H1 (cell line): ENCODE data around the gene VSIG10L. TPM values are rescaled to one million over a fixed set of nuclear protein-coding genes. Genes with fewer than 3 reads are reported as not detected.

Source experiments
- CTCF ChIA-PET: fragments of 300-600 bp; sonication (Branson Sonifier 250); formaldehyde crosslinking; loops from one replicate; lab custom pipeline; 2021; ENCODE audit not compliant: partially characterized antibody; lab: Charles Lee
- POLR2A ChIA-PET: fragments of 300-600 bp; sonication (Branson Sonifier 250); formaldehyde crosslinking; loops from one replicate; lab custom pipeline; 2021; ENCODE audit warnings: inconsistent platforms; ENCODE audit not compliant: partially characterized antibody; lab: Charles Lee
- DNase-seq, 2 experiments: peaks; one replicate each; pipeline versions ENCODE4 v3.0.0 to v3.0.0-alpha.2; 2010 to 2022; ENCODE audit warnings: low spot score in 2 of 2, low read depth in 1 of 2, mixed read lengths in 1 of 2
- FAIRE-seq: peaks from 2 replicates; lab custom pipeline; 2011; peaks lifted over from hg19 to GRCh38; lab: Jason Lieb, UNC
- H2AFZ ChIP-seq: 2 replicates; pipeline ENCODE4 v1.8.1; 2012; ENCODE audit warnings: low read length, inconsistent platforms
- H2AK5ac ChIP-seq: 2 replicates; pipeline ENCODE4 v1.6.1; 2013; ENCODE audit warnings: low read depth, low read length
- H2BK120ac ChIP-seq: replicated peaks from 2 replicates; pipeline ENCODE3; 2013; ENCODE audit warnings: low read depth, low read length, inconsistent platforms
- H2BK12ac ChIP-seq: 2 replicates; pipeline ENCODE4 v1.6.1; 2013; ENCODE audit warnings: low read depth, low read length
- H2BK15ac ChIP-seq: 2 replicates; pipeline ENCODE4 v1.6.1; 2013; ENCODE audit warnings: low read length
- H2BK20ac ChIP-seq: 2 replicates; pipeline ENCODE4 v1.6.1; 2013; ENCODE audit warnings: low read length
- H2BK5ac ChIP-seq: 2 replicates; pipeline ENCODE4 v1.6.1; 2013; ENCODE audit warnings: low read depth, low read length
- H3K14ac ChIP-seq: 2 replicates; pipeline ENCODE4 v1.6.1; 2013; ENCODE audit warnings: inconsistent platforms; ENCODE audit not compliant: insufficient read length
- H3K18ac ChIP-seq: 2 replicates; pipeline ENCODE4 v1.6.1; 2013; ENCODE audit warnings: low read length; ENCODE audit errors: extremely low read depth
- H3K23ac ChIP-seq: 2 replicates; pipeline ENCODE4 v1.6.1; 2013; ENCODE audit warnings: inconsistent platforms; ENCODE audit not compliant: insufficient read length
- H3K23me2 ChIP-seq: 2 replicates; pipeline ENCODE4 v1.6.1; 2013; ENCODE audit warnings: low read depth, low read length
- H3K27ac ChIP-seq: 2 replicates; pipeline ENCODE4 v1.6.1; 2011; ENCODE audit warnings: low read depth, low read length, inconsistent platforms
- H3K27me3 ChIP-seq, 4 experiments: replicated peaks in 1 of 4; 1 replicate in 1 of 4; 2 replicates in 3 of 4; pipeline versions ENCODE4 v1.6.1 to v1.8.1; 2011 to 2013; ENCODE audit warnings: low read length in 3 of 4, mild to moderate bottlenecking in 3 of 4, inconsistent platforms in 2 of 4, mixed read lengths in 2 of 4, moderate library complexity in 1 of 4; ENCODE audit not compliant: control insufficient read depth in 3 of 4, insufficient read depth in 3 of 4; ENCODE audit errors: extremely low read depth in 1 of 4
- H3K36me3 ChIP-seq, 4 experiments: 2 replicates each; pipeline versions ENCODE4 v1.6.1 to v1.8.1; 2011 to 2013; ENCODE audit warnings: mild to moderate bottlenecking in 4 of 4, low read length in 3 of 4, moderate library complexity in 2 of 4, control low read depth in 1 of 4, inconsistent platforms in 1 of 4; ENCODE audit not compliant: insufficient read depth in 4 of 4, control insufficient read depth in 2 of 4
- H3K4ac ChIP-seq: replicated peaks from 2 replicates; pipeline ENCODE3; 2013; ENCODE audit warnings: low read length, low read depth, mixed read lengths, inconsistent platforms; ENCODE audit not compliant: insufficient read length
- H3K4me1 ChIP-seq, 4 experiments: replicated peaks in 1 of 4; 1 replicate in 1 of 4; 2 replicates in 3 of 4; pipeline versions ENCODE4 v1.6.1 to v1.8.1; 2011 to 2013; ENCODE audit warnings: low read length in 3 of 4, inconsistent platforms in 2 of 4, mixed read lengths in 1 of 4; ENCODE audit not compliant: insufficient read depth in 4 of 4, control insufficient read depth in 3 of 4
- H3K4me2 ChIP-seq, 2 experiments: 2 replicates each; pipeline versions ENCODE4 v1.6.1 to v1.8.1; 2011 to 2013; ENCODE audit warnings: low read depth in 2 of 2, low read length in 2 of 2, control low read depth in 1 of 2, inconsistent platforms in 1 of 2, mild to moderate bottlenecking in 1 of 2; ENCODE audit not compliant: insufficient read depth in 1 of 2
- H3K4me3 ChIP-seq, 4 experiments: fragments of 200-600, 300-600 bp in 1 of 4; sonication (generic), shearing (Covaris generic), sonication (Bioruptor Twin) in 1 of 4; 2 replicates each; pipeline versions ENCODE4 v1.5.1 to v1.8.1; 2011 to 2016; ENCODE audit warnings: low read length in 4 of 4, low read depth in 3 of 4, control low read depth in 2 of 4, inconsistent platforms in 2 of 4, mild to moderate bottlenecking in 2 of 4, mixed read lengths in 1 of 4, moderate library complexity in 1 of 4; ENCODE audit not compliant: insufficient read depth in 2 of 4; ENCODE audit errors: extremely low read depth in 1 of 4
- H3K56ac ChIP-seq: replicated peaks from 2 replicates; pipeline ENCODE3; 2013; ENCODE audit warnings: low read depth, mild to moderate bottlenecking, mixed read lengths, low read length, inconsistent platforms; ENCODE audit not compliant: insufficient read length
- H3K79me1 ChIP-seq: 2 replicates; pipeline ENCODE4 v1.6.1; 2013; ENCODE audit warnings: low read depth, low read length, control low read depth
- H3K79me2 ChIP-seq, 2 experiments: 2 replicates each; pipeline versions ENCODE4 v1.6.1 to v1.8.1; 2012 to 2013; ENCODE audit warnings: low read length in 2 of 2, mild to moderate bottlenecking in 2 of 2, inconsistent platforms in 1 of 2; ENCODE audit not compliant: insufficient read depth in 2 of 2, control insufficient read depth in 1 of 2
- H3K9ac ChIP-seq, 4 experiments: replicated peaks in 1 of 4; 1 replicate in 1 of 4; 2 replicates in 3 of 4; pipeline versions ENCODE4 v1.6.1 to v1.8.1; 2011 to 2013; ENCODE audit warnings: low read depth in 3 of 4, low read length in 3 of 4, control low read depth in 2 of 4, mild to moderate bottlenecking in 2 of 4, moderate library complexity in 2 of 4, inconsistent platforms in 1 of 4; ENCODE audit errors: extremely low read depth in 1 of 4
- H3K9me3 ChIP-seq, 2 experiments: 2 replicates each; pipeline versions ENCODE4 v1.6.1 to v1.8.1; 2012 to 2013; ENCODE audit warnings: mild to moderate bottlenecking in 2 of 2, moderate library complexity in 2 of 2, control low read depth in 1 of 2, inconsistent platforms in 1 of 2, low read depth in 1 of 2, low read length in 1 of 2, mixed read lengths in 1 of 2; ENCODE audit not compliant: insufficient read depth in 2 of 2
- H4K20me1 ChIP-seq, 2 experiments: replicated peaks in 1 of 2; 2 replicates each; pipeline versions ENCODE3 to v1.8.1; 2011 to 2013; ENCODE audit warnings: inconsistent platforms in 2 of 2, low read length in 2 of 2, mild to moderate bottlenecking in 1 of 2; ENCODE audit not compliant: insufficient read depth in 2 of 2, control insufficient read depth in 1 of 2
- H4K5ac ChIP-seq: 2 replicates; pipeline ENCODE4 v1.6.1; 2013; ENCODE audit warnings: low read length, low read depth, mixed read lengths, inconsistent platforms; ENCODE audit not compliant: insufficient read length
- H4K8ac ChIP-seq: 2 replicates; pipeline ENCODE4 v1.8.0; 2013; ENCODE audit warnings: mild to moderate bottlenecking, moderate library complexity, low read length, inconsistent platforms; ENCODE audit not compliant: insufficient read depth; ENCODE audit errors: extremely low read depth
- H4K91ac ChIP-seq: replicated peaks from 2 replicates; pipeline ENCODE3; 2013; ENCODE audit warnings: low read length, mixed read lengths, inconsistent platforms; ENCODE audit not compliant: insufficient read length
- KDM1A ChIP-seq: fragments of 200-600, 300-600 bp; sonication (generic); IDR thresholded peaks from 2 replicates; pipeline ENCODE4 v1.7.1; 2016; ENCODE audit warnings: mild to moderate bottlenecking, low read length, borderline replicate concordance
- KDM5A ChIP-seq: fragments of 200-600 bp; IDR thresholded peaks from 2 replicates; pipeline ENCODE4 v1.7.1; 2012; ENCODE audit warnings: mild to moderate bottlenecking, low read length, inconsistent platforms, mixed read lengths
- SRF ChIP-seq: IDR thresholded peaks from 2 replicates; pipeline ENCODE4 v1.6.1; 2011; ENCODE audit warnings: mild to moderate bottlenecking, low read depth, low read length, moderate library complexity
- TCF12 ChIP-seq: IDR thresholded peaks from 2 replicates; pipeline ENCODE4 v1.6.1; 2011; ENCODE audit warnings: low read depth, mild to moderate bottlenecking, low read length
- WGBS, 2 experiments: shearing (Covaris generic) in 1 of 2; methylation state at CpG; one replicate each; pipeline versions ENCODE4 v1.1.6 to v1.1.7; 2013 to 2015; ENCODE audit warnings: low lambda C conversion rate in 2 of 2, mixed read lengths in 2 of 2, inconsistent platforms in 1 of 2, low coverage in 1 of 2, missing lambda C conversion rate in 1 of 2; ENCODE audit not compliant: insufficient replicate concordance in 2 of 2, insufficient coverage in 1 of 2, insufficient read length in 1 of 2; ENCODE audit errors: extremely low coverage in 1 of 2, missing lambda C conversion rate in 1 of 2; 5-methylcytosine and 5-hydroxymethylcytosine counted together
- polyA plus RNA-seq, 7 experiments: library from polyadenylated mRNA; depleted of rRNA in 3 of 7; stranded (reverse) in 5 of 7; unstranded in 2 of 7; fragments of >200 nt in 5 of 7; fragments of 200-250 nt in 2 of 7; gene quantifications; 1 replicate in 5 of 7; 2 replicates in 1 of 7; 4 replicates in 1 of 7; pipeline versions ENCODE4 v1.2.1 to v1.2.3, GENCODE V29; 2011 to 2013; ENCODE audit warnings: missing spikeins in 2 of 7, mixed read lengths in 2 of 7
- total RNA-seq: library from RNA; stranded (reverse); fragmentation: NEBNext Ultra II Directional; extraction: Animal tissue kit (Norgen Biotek cat#: 25700); gene quantifications from 2 replicates; pipeline ENCODE4 v1.2.1, GENCODE V29; 2021

The VSIG10L gene
- total and polyA plus RNA-seq, 2 of the 8 experiments (the other 6 are each of a cell fraction or from before 2014, with no cell fraction given) = 10.3 to 10.4 TPM

DNA sequence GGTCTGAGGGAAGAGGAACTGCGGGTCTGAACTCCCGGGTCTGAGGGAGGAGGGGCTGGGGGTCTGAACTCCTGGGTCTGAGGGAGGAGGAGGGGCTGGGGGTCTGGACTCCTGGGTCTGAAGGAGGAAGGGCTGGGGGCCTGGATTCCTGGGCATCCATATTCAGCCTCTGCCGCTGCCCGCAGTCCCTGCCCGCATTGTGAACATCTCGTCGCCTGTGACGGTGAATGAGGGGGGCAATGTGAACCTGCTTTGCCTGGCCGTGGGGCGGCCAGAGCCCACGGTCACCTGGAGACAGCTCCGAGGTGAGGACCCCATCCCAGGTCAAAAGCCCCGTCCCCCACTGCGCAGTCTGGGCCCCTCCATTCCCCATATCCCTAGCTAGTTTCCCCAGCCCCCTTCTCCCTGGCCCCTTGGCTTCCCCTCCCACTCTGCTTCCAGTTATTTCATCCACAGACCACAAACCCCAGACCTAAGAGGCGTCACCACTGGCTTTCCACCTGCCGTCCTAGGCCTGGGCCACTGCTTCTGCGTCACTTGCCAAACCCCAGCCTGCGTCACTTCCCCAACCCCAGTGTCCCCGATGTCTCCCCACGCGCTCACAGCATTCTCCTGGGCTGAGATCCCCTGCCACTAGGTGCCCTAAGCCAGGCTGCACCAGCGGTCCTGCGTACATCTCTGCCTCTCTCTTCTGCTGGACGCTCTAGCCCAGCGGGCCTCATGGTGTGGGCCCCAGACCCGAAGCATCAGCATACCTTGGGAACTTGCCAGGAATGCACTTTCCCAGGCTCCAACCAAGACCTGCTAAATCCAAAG lies 16.6 kb downstream of the VSIG10L start:
- Histone ChIP-seq H4K5ac (no peak overlapping the region), H3K18ac (no peak overlapping the region), H3K79me1 (peaks cover 2% of the 10 kb centered on the region; the same call in 1 of the 2 replicates), H4K91ac (no peak overlapping the region), H4K20me1 (peaks cover 4 to 10% of the 10 kb centered on the region in 2 experiments), H2AK5ac (no peak overlapping the region), H2BK5ac (no peak overlapping the region), H3K56ac (no peak overlapping the region), H3K27ac (no peak overlapping the region), H3K36me3 (peaks cover 0 to 9% (median under 1%) of the 10 kb centered on the region in 4 experiments; a peak in 2 of 8 replicates), H3K4me3 (no peak overlapping the region), H4K8ac (no peak overlapping the region), H3K23ac (no peak overlapping the region), H3K79me2 (no peaks in the 10 kb centered on the region), H2AFZ (no peak overlapping the region), H3K9ac (no peak overlapping the region), H2BK15ac (no peak overlapping the region), H3K9me3 (no peaks in the 10 kb centered on the region), H3K23me2 (peaks cover 9% of the 10 kb centered on the region; the same call in 1 of the 2 replicates), H3K27me3 (peaks cover 0 to 6% (median 4%) of the 10 kb centered on the region in 4 experiments; a peak in 4 of 7 replicates), H2BK20ac (no peak overlapping the region), H3K4me1 (peaks cover 0 to 8% (median 6%) of the 10 kb centered on the region in 4 experiments; a peak in 4 of 7 replicates), H3K4me2 (no peak overlapping the region; a peak in 1 of 4 replicates), H2BK120ac (no peak overlapping the region), H3K4ac (no peak overlapping the region), H3K14ac (no peak overlapping the region), H2BK12ac (no peak overlapping the region)
- WGBS, 2 experiments = 86% methylated on average over 14 of the region's 26 CpGs; no CpG with 5 or more reads in 1 of the 2 experiments
- POLR2A ChIA-PET = interaction anchor here (0.7 to 1.4 kb wide), 3 partner anchors 9 to 382 kb away, joined by 3 to 4 read pairs (median 3); no protein-coding TSS in a partner anchor
- CTCF ChIA-PET = interaction anchor here (0.7 to 2.1 kb wide), 8 partner anchors 7 to 167 kb away, joined by 3 to 7 read pairs (median 4); no protein-coding TSS in a partner anchor
- no peak for FAIRE-seq
- DNase-seq = no peak
- TF ChIP-seq TCF12 (no peak), KDM1A (no peak), SRF (no peak), KDM5A (no peak)
